DMS53 (cell line): ENCODE data around the gene CAMTA1.
A peak's percentile ranks its signal among the peaks of the same experiment; 100 is the strongest.

ENCODE experiments used
- DNase-seq: peaks from one replicate; lab custom pipeline; 2025; lab: John Stamatoyannopoulos, UW

The CAMTA1 gene

GRCh38 chr1:7516929-7517328 lies 731.7 kb downstream of the CAMTA1 start:
- DNase-seq: no peak

- DNase-seq: no peak
Measured at GRCh38 chr1:7517611-7518330, 732.5 kb downstream of the CAMTA1 start.

- no peak for DNase-seq
Measured at GRCh38 chr1:7518411-7518810, 733.2 kb downstream of the CAMTA1 start.

GRCh38 chr1:7519181-7519860 lies 734.1 kb downstream of the CAMTA1 start:
- no peak for DNase-seq

GRCh38 chr1:7519861-7520395 lies 734.7 kb downstream of the CAMTA1 start:
- DNase-seq: peak; percentile 30

- DNase-seq: no peak
Measured at GRCh38 chr1:7520496-7520895, 735.2 kb downstream of the CAMTA1 start.

- DNase-seq: no peak
Measured at GRCh38 chr1:7524341-7525337, 739.4 kb downstream of the CAMTA1 start.

GRCh38 chr1:7525338-7526063 lies 740.2 kb downstream of the CAMTA1 start:
- no peak for DNase-seq

- no peak for DNase-seq
Measured at GRCh38 chr1:7526196-7526866, 741.1 kb downstream of the CAMTA1 start.

GRCh38 chr1:7526867-7527732 lies 741.8 kb downstream of the CAMTA1 start:
- no peak for DNase-seq

GRCh38 chr1:7527733-7528045 lies 742.4 kb downstream of the CAMTA1 start:
- no peak for DNase-seq

- DNase-seq: no peak
Measured at GRCh38 chr1:7528386-7529198, 743.3 kb downstream of the CAMTA1 start.

GRCh38 chr1:7529917-7530316 lies 744.7 kb downstream of the CAMTA1 start:
- no peak for DNase-seq

GRCh38 chr1:7531562-7532340 lies 746.5 kb downstream of the CAMTA1 start:
- DNase-seq: no peak

- no peak for DNase-seq
Measured at GRCh38 chr1:7533006-7533405, 747.8 kb downstream of the CAMTA1 start.

GRCh38 chr1:7534061-7534825 lies 749.0 kb downstream of the CAMTA1 start:
- no peak for DNase-seq

GRCh38 chr1:7535016-7535415 lies 749.8 kb downstream of the CAMTA1 start:
- no peak for DNase-seq
